IgD-negative memory B cell (primary cell): ENCODE measurements around the gene RRP8. TPM values are rescaled to one million over a fixed set of nuclear protein-coding genes. Genes with fewer than 3 reads are reported as not detected.

Experiments used
- H3K27ac Mint-ChIP-seq, 3 donors: one replicate each; pipeline ENCODE4 v1.8.0; 2020 to 2022; ENCODE audit warnings: mild to moderate bottlenecking in 3 of 3, mixed read lengths in 3 of 3, moderate library complexity in 1 of 3
- H3K27me3 Mint-ChIP-seq: one replicate; pipeline ENCODE4 v1.8.0; 2021; ENCODE audit warnings: mixed read lengths
- H3K36me3 Mint-ChIP-seq: one replicate; pipeline ENCODE4 v1.8.0; 2020; ENCODE audit warnings: mild to moderate bottlenecking, mixed read lengths
- H3K4me1 Mint-ChIP-seq, 3 donors: one replicate each; pipeline ENCODE4 v1.8.0; 2020 to 2022; ENCODE audit warnings: mixed read lengths in 3 of 3, mild to moderate bottlenecking in 1 of 3
- H3K4me3 Mint-ChIP-seq, 4 donors: one replicate each; pipeline ENCODE4 v1.8.0; 2020 to 2022; ENCODE audit warnings: mild to moderate bottlenecking in 4 of 4, mixed read lengths in 4 of 4, moderate library complexity in 3 of 4
- H3K9me3 Mint-ChIP-seq, 3 donors: one replicate each; pipeline ENCODE4 v1.8.0; 2020 to 2021; ENCODE audit warnings: mixed read lengths in 3 of 3, mild to moderate bottlenecking in 1 of 3
- polyA plus RNA-seq: library from polyadenylated mRNA; unstranded; fragments of 300-500 nt; fragmentation: Illumina TruSeq; gene quantifications from one replicate; pipeline ENCODE4 v1.2.3, GENCODE V29; 2021

RRP8 gene
- polyA plus RNA-seq, 1 donor from 2014 or later: 26.6 TPM

- H3K4me3 Mint-ChIP-seq: no peak overlapping the region
- peaks cover 2 to 20% (median 7%) of the 10 kb centered on the region in 3 donors for H3K9me3 Mint-ChIP-seq
- H3K4me1 Mint-ChIP-seq: peaks cover 0 to 2% (median 0%) of the 10 kb centered on the region in 3 donors
- peaks cover 5% of the 10 kb centered on the region for H3K36me3 Mint-ChIP-seq
- H3K27ac Mint-ChIP-seq: no peak overlapping the region
- no peaks in the 10 kb centered on the region for H3K27me3 Mint-ChIP-seq
These were observed 19.8 kb downstream of the RRP8 start for GRCh38 chr11:6583584-6583983.

GRCh38 chr11:6579681-6580080, 23.7 kb downstream of the RRP8 start:
- Mint-ChIP-seq H3K4me1 (peaks cover 0 to 5% (median 2%) of the 10 kb centered on the region in 3 donors), H3K4me3 (no peak overlapping the region), H3K9me3 (peaks cover 2 to 19% (median 3%) of the 10 kb centered on the region in 3 donors), H3K27ac (no peak overlapping the region), H3K36me3 (peaks cover 5% of the 10 kb centered on the region), H3K27me3 (no peaks in the 10 kb centered on the region)

GRCh38 chr11:6578134-6578533, 25.3 kb downstream of the RRP8 start:
- Mint-ChIP-seq H3K27ac (no peak overlapping the region), H3K9me3 (peaks cover 0 to 5% (median under 1%) of the 10 kb centered on the region in 3 donors), H3K4me3 (no peak overlapping the region), H3K36me3 (peaks cover 2% of the 10 kb centered on the region), H3K27me3 (no peaks in the 10 kb centered on the region), H3K4me1 (peaks cover 0 to 5% (median 2%) of the 10 kb centered on the region in 3 donors)

- no peaks in the 10 kb centered on the region for H3K27me3 Mint-ChIP-seq
- H3K9me3 Mint-ChIP-seq: no peaks in the 10 kb centered on the region
- H3K27ac Mint-ChIP-seq: peak overlapping the region in 1 of 3 donors; percentile 1
- peaks cover 2% of the 10 kb centered on the region for H3K36me3 Mint-ChIP-seq
- no peak overlapping the region for H3K4me3 Mint-ChIP-seq
- peaks cover 0 to 5% (median 2%) of the 10 kb centered on the region in 3 donors for H3K4me1 Mint-ChIP-seq
These were observed 26.7 kb downstream of the RRP8 start for GRCh38 chr11:6576471-6577373.

GRCh38 chr11:6574816-6575715, 28.4 kb downstream of the RRP8 start:
- no peaks in the 10 kb centered on the region for H3K9me3 Mint-ChIP-seq
- no peak overlapping the region for H3K4me3 Mint-ChIP-seq
- peak overlapping the region in 1 of 3 donors; percentile 26 for H3K27ac Mint-ChIP-seq
- peaks cover 0 to 5% (median 2%) of the 10 kb centered on the region in 3 donors for H3K4me1 Mint-ChIP-seq
- H3K36me3 Mint-ChIP-seq: peaks cover under 1% of the 10 kb centered on the region
- H3K27me3 Mint-ChIP-seq: no peaks in the 10 kb centered on the region

GRCh38 chr11:6572215-6572614, 31.2 kb downstream of the RRP8 start:
- no peak overlapping the region for H3K4me3 Mint-ChIP-seq
- H3K27ac Mint-ChIP-seq: peak overlapping the region in 1 of 3 donors; percentile 1
- H3K27me3 Mint-ChIP-seq: no peaks in the 10 kb centered on the region
- H3K36me3 Mint-ChIP-seq: no peaks in the 10 kb centered on the region
- no peaks in the 10 kb centered on the region for H3K9me3 Mint-ChIP-seq
- peaks cover 0 to 5% (median 2%) of the 10 kb centered on the region in 3 donors for H3K4me1 Mint-ChIP-seq

- Mint-ChIP-seq H3K4me3 (no peak overlapping the region), H3K27me3 (no peaks in the 10 kb centered on the region), H3K36me3 (no peaks in the 10 kb centered on the region), H3K27ac (no peak overlapping the region), H3K9me3 (no peaks in the 10 kb centered on the region), H3K4me1 (peaks cover 0 to 2% (median 2%) of the 10 kb centered on the region in 3 donors)
These were observed 31.9 kb downstream of the RRP8 start for GRCh38 chr11:6571434-6572008.

GRCh38 chr11:6570691-6571427, 32.6 kb downstream of the RRP8 start:
- peaks cover 0 to 2% (median 0%) of the 10 kb centered on the region in 3 donors for H3K4me1 Mint-ChIP-seq
- no peaks in the 10 kb centered on the region for H3K9me3 Mint-ChIP-seq
- no peaks in the 10 kb centered on the region for H3K36me3 Mint-ChIP-seq
- no peak overlapping the region for H3K4me3 Mint-ChIP-seq
- H3K27me3 Mint-ChIP-seq: no peaks in the 10 kb centered on the region
- H3K27ac Mint-ChIP-seq: no peak overlapping the region

- Mint-ChIP-seq H3K9me3 (no peaks in the 10 kb centered on the region), H3K27me3 (no peaks in the 10 kb centered on the region), H3K36me3 (no peaks in the 10 kb centered on the region), H3K4me3 (no peak overlapping the region), H3K4me1 (peaks cover 0 to 4% (median 0%) of the 10 kb centered on the region in 3 donors), H3K27ac (no peak overlapping the region)
These were observed 33.7 kb downstream of the RRP8 start for GRCh38 chr11:6569706-6570105.

GRCh38 chr11:6568191-6568918, 35.1 kb downstream of the RRP8 start:
- Mint-ChIP-seq H3K27ac (no peak overlapping the region), H3K36me3 (no peaks in the 10 kb centered on the region), H3K4me3 (no peak overlapping the region), H3K27me3 (no peaks in the 10 kb centered on the region), H3K4me1 (peaks cover 0 to 4% (median 0%) of the 10 kb centered on the region in 3 donors), H3K9me3 (no peaks in the 10 kb centered on the region)

- no peak overlapping the region for H3K4me3 Mint-ChIP-seq
- H3K27ac Mint-ChIP-seq: no peak overlapping the region
- H3K9me3 Mint-ChIP-seq: no peaks in the 10 kb centered on the region
- no peaks in the 10 kb centered on the region for H3K27me3 Mint-ChIP-seq
- peaks cover 0 to 2% (median 0%) of the 10 kb centered on the region in 3 donors for H3K4me1 Mint-ChIP-seq
- peaks cover 2% of the 10 kb centered on the region for H3K36me3 Mint-ChIP-seq
These were observed 36.1 kb downstream of the RRP8 start for GRCh38 chr11:6567371-6567745.

GRCh38 chr11:6566704-6567370, 36.6 kb downstream of the RRP8 start:
- no peaks in the 10 kb centered on the region for H3K27me3 Mint-ChIP-seq
- no peak overlapping the region for H3K27ac Mint-ChIP-seq
- H3K4me3 Mint-ChIP-seq: no peak overlapping the region

GRCh38 chr11:6565988-6566703, 37.3 kb downstream of the RRP8 start:
- H3K4me3 Mint-ChIP-seq: no peak overlapping the region
- H3K9me3 Mint-ChIP-seq: no peaks in the 10 kb centered on the region
- peaks cover 0 to 2% (median 0%) of the 10 kb centered on the region in 3 donors for H3K4me1 Mint-ChIP-seq
- H3K27me3 Mint-ChIP-seq: no peaks in the 10 kb centered on the region
- H3K27ac Mint-ChIP-seq: no peak overlapping the region
- H3K36me3 Mint-ChIP-seq: peaks cover 2% of the 10 kb centered on the region

More at GRCh38 chr11:6566704-6567370, 36.6 kb downstream of the RRP8 start:
- no peaks in the 10 kb centered on the region for H3K9me3 Mint-ChIP-seq
- peaks cover 0 to 2% (median 0%) of the 10 kb centered on the region in 3 donors for H3K4me1 Mint-ChIP-seq
- peaks cover 2% of the 10 kb centered on the region for H3K36me3 Mint-ChIP-seq
